Activated CD4-positive, alpha-beta T cell treated with anti-CD3 and anti-CD28 coated beads for 36 hours (primary cell): Measurements from ENCODE around the gene CBX4. TPM values are rescaled to one million over a fixed set of nuclear protein-coding genes. Genes with fewer than 3 reads are reported as not detected.

ENCODE experiments used
- ATAC-seq: fragments of 200-7000 bp; cut with Tn5 transposase; one replicate; pipeline ENCODE4 v1.10.0; 2021; ENCODE audit warnings: mild to moderate bottlenecking, moderate library complexity
- CTCF ChIA-PET: fragments of 350-600 bp; sonication (Branson Sonifier 250); formaldehyde crosslinking; loops from one replicate; lab custom pipeline; 2021; ENCODE audit warnings: antibody characterized with exemption; lab: Charles Lee
- POLR2A ChIA-PET: fragments of 350-600 bp; sonication (Branson Sonifier 250); formaldehyde crosslinking; loops from one replicate; lab custom pipeline; 2021; ENCODE audit warnings: antibody characterized with exemption, inconsistent platforms; lab: Charles Lee
- DNase-seq: peaks from one replicate; pipeline ENCODE4 v3.0.0-alpha.2; 2020
- H3K27ac Mint-ChIP-seq: one replicate; pipeline ENCODE4 v1.8.0; 2021; ENCODE audit warnings: mixed read lengths
- H3K27me3 Mint-ChIP-seq: one replicate; pipeline ENCODE4 v1.8.0; 2021; ENCODE audit warnings: mixed read lengths
- H3K36me3 Mint-ChIP-seq: one replicate; pipeline ENCODE4 v1.8.0; 2021; ENCODE audit warnings: low read depth, mixed read lengths
- H3K4me1 Mint-ChIP-seq: one replicate; pipeline ENCODE4 v1.8.0; 2021; ENCODE audit warnings: mixed read lengths
- H3K4me3 Mint-ChIP-seq: one replicate; pipeline ENCODE4 v1.8.0; 2021; ENCODE audit warnings: mild to moderate bottlenecking, moderate library complexity, mixed read lengths
- H3K9me3 Mint-ChIP-seq: one replicate; pipeline ENCODE4 v1.8.0; 2021; ENCODE audit warnings: low read depth, mixed read lengths
- intact Hi-C, 2 experiments: fragments of 100-400 bp; cut with DNase I in 1 of 2; cut with micrococcal nuclease in 1 of 2; formaldehyde crosslinking; loops; one replicate each; pipeline versions ENCODE4 v1.14.2 to v1.15.1; 2022 to 2024; cut with DNase I, micrococcal nuclease
- total RNA-seq, 2 experiments: library from RNA; stranded (reverse); gene quantifications; one replicate each; pipeline ENCODE4 v1.2.3, GENCODE V29; 2021

The CBX4 gene
- total RNA-seq, 2 experiments from 2014 or later: 14.9 to 18.5 TPM

DNA sequence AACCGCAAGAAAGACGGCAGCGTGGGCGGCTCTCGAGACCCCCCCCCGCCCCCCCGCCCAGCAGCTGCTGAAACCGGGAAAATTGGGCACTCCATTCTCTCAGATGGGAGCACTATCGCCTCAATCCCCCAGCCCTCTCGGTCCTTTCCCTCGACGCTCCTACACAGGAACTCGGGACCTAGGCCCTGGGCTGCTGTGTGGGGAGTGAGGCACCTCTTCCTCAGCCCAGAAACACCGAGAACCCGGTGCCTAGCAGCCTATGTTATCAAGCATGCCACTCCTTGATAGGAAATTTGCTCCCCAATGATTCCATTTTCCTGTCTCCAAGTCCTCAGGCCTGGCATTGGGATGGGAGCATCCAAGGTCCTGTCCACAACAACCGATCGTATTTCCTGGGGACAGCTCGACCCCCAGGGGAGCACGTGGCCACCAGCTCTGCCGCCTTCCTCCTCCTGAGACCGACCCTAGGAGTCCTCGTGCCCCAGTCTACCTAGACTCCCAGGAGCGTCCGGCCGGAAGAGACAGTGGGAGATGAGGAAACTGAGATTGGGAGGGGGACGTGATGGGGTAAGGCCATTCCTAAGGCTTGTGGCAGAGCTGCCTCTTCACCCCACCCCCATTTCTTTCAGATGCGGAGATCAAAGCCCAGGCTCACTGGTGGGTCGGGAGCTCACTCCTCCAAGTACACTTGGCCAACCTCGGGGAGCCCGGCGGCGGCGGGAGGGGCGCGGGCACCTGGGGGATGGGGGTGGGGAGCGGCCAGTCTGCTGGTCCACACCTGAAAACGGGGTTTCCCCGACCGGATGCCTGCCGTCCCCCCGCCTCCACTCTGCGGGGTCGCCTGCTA is 24.9 kb downstream of the CBX4 start:
- CTCF ChIA-PET: interaction anchor here (0.5 to 1.2 kb wide), 3 partner anchors 12 to 179 kb away, joined by 4 read pairs; no protein-coding TSS in a partner anchor
- DNase-seq (no peak), ATAC-seq (no peak)
- Mint-ChIP-seq H3K4me1 (peaks cover 26% of the 10 kb centered on the region), H3K27ac (no peak overlapping the region), H3K36me3 (no peaks in the 10 kb centered on the region), H3K9me3 (no peaks in the 10 kb centered on the region), H3K27me3 (peaks cover 37% of the 10 kb centered on the region), H3K4me3 (peak overlapping the region; percentile 49)
- intact Hi-C loops: no loop called here
- POLR2A ChIA-PET: no interaction called here

DNA sequence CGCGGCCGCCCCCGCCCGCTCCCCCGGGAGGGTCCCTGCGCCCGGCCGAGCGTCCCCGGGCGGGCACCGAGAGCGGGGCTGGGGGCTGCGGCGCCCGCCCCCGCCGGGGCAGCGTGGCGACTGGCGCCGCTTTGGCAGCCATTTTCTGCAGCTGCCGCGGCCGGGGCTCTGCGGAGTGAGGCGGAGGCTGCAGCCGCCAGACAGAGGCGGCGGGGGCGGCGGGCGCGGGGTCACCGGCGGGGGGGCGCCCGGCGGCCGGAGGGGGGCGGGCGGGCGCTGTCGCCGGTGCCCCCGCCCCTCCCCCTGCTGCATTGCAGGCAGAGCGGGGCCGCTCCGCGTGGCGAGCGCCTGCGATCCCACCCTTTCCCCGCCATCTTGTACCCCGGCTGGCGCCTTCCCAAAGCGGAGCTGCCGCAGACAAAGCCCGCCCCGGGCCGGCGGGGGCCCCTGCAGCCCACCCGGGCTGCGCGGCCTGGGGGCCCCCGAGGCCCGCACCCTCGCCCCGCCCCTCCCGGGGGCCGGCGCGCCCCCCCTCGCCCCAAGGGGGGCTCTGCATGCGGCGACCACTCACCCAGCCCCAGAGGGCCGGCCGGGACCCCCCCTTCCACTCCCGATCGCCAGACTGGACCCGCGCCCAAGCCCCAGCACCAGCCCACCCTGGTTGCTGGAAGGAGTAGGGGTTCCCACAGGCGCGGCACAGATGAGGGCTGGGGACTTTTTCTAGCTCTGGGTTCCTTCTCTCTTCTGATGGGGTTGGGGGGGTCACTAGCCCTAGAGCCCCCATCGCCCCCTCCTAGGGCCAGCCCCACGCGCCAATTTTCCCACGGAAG is 25.7 kb downstream of the CBX4 start:
- no peaks in the 10 kb centered on the region for H3K9me3 Mint-ChIP-seq
- ATAC-seq: no peak
- DNase-seq: peak; percentile 46
- peaks cover 30% of the 10 kb centered on the region for H3K4me1 Mint-ChIP-seq
- ChIA-PET CTCF (interaction anchor here (0.5 to 2.0 kb wide), 3 partner anchors 27 to 180 kb away, joined by 3 to 10 read pairs (median 4); no protein-coding TSS in a partner anchor), POLR2A (interaction anchor here (0.6 to 1.4 kb wide), 2 partner anchors 19 to 26 kb away, joined by 5 to 10 read pairs; partner anchors contain the start of gene CBX4)
- H3K4me3 Mint-ChIP-seq: peak overlapping the region; percentile 49
- intact Hi-C loops: no loop called here
- no peaks in the 10 kb centered on the region for H3K36me3 Mint-ChIP-seq
- H3K27ac Mint-ChIP-seq: no peak overlapping the region
- H3K27me3 Mint-ChIP-seq: peaks cover 45% of the 10 kb centered on the region

DNA sequence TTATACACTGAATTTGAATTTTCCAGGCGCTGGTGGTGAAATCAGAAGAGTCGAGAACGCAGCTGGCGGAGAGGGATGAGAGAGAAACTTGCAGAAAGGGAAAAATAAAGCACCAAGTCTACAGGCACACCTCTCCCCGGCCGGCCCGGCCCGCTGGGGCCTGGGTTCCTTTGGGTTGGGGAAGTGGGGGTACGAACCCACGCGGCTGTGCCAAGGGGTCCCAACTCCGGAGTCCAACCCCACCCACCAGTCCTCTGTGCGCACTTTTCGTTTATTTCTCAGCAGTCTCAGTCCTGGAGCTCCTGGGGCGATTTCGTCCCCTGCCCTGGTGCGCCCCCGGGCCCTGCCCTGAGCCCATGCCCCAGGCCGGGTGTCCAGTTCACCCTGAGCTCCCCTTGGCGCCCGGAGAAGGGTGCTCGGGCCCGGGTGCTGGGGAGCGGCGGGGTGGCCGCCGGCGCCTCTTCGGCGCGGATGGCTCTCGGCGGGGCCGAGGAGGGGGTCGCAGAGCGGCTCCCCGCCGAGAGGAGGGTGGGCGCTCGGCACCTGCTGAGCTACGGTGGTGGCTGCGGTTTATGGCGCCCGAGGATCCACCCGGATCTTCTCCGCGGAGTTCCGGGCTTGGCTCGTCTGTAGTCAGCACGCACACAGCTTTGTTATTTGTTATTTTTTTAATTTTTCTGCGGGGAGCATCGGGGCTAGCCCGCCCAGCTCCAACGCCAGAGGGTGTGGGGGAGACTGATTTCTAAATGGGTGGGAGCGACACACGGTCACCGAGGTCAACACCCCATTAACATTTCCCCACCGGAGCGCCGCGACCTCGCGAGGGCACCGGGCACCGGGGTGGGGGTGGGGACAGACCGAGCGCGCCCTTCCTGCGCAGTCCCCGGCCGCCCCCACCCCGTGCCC is 26.6 kb downstream of the CBX4 start:
- H3K4me1 Mint-ChIP-seq: peaks cover 30% of the 10 kb centered on the region
- ATAC-seq: no peak
- no peak overlapping the region for H3K27ac Mint-ChIP-seq
- H3K27me3 Mint-ChIP-seq: peaks cover 49% of the 10 kb centered on the region
- intact Hi-C loops: loop anchor here in 1 of 2 experiments (1.0 kb wide), 1 partner anchor 8 kb away; no protein-coding TSS in a partner anchor
- peak; percentile 24 for DNase-seq
- no peaks in the 10 kb centered on the region for H3K36me3 Mint-ChIP-seq
- peak overlapping the region; percentile 51 for H3K4me3 Mint-ChIP-seq
- ChIA-PET POLR2A (interaction anchor here (1.4 kb wide), 1 partner anchor 27 kb away, joined by 5 read pairs; the partner anchor contains the start of gene CBX4), CTCF (interaction anchor here (0.6 to 2.3 kb wide), 8 partner anchors 8 to 66 kb away, joined by 3 to 14 read pairs (median 3); partner anchors contain the start of gene CBX4)
- no peaks in the 10 kb centered on the region for H3K9me3 Mint-ChIP-seq

DNA sequence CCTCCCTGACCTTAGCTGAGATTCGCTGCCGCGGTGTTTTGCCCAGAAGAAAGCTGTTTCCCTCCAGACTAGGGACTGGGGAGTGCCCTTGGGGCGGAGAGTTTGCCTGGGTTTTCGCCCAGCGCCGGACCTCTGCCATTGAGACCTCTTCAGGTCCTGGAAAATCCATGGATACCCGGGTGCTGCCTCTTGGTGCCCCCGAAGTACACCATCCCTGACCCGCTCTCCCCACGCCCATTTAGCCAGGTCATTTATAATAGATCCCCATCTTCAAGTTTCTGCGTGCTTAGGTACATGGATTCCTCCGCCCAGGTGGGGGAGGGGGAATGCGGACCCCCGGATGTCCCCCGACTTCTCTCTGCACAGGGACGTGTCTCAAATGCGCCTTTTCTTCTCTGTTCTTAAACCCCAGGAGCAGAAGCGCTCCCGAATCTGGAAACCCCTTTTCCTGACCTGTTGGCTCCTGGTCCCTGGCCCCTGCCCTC is 27.3 kb downstream of the CBX4 start:
- POLR2A ChIA-PET: interaction anchor here (0.5 kb wide), 1 partner anchor 19 kb away, joined by 3 read pairs; no protein-coding TSS in a partner anchor
- CTCF ChIA-PET: interaction anchor here (0.9 to 2.3 kb wide), 8 partner anchors 8 to 65 kb away, joined by 3 to 14 read pairs (median 3); partner anchors contain the start of genes CBX4 and CBX8
- DNase-seq (no peak), ATAC-seq (no peak)
- intact Hi-C loops: loop anchor here (1.0 to 2.0 kb wide), 3 partner anchors 8 to 65 kb away; partner anchors contain the start of gene CBX8 (in 1 of the 2)
- peaks cover 56% of the 10 kb centered on the region for H3K27me3 Mint-ChIP-seq
- peak overlapping the region; percentile 43 for H3K4me3 Mint-ChIP-seq
- H3K4me1 Mint-ChIP-seq: peaks cover 31% of the 10 kb centered on the region
- H3K9me3 Mint-ChIP-seq: no peaks in the 10 kb centered on the region
- H3K36me3 Mint-ChIP-seq: no peaks in the 10 kb centered on the region
- H3K27ac Mint-ChIP-seq: no peak overlapping the region

DNA sequence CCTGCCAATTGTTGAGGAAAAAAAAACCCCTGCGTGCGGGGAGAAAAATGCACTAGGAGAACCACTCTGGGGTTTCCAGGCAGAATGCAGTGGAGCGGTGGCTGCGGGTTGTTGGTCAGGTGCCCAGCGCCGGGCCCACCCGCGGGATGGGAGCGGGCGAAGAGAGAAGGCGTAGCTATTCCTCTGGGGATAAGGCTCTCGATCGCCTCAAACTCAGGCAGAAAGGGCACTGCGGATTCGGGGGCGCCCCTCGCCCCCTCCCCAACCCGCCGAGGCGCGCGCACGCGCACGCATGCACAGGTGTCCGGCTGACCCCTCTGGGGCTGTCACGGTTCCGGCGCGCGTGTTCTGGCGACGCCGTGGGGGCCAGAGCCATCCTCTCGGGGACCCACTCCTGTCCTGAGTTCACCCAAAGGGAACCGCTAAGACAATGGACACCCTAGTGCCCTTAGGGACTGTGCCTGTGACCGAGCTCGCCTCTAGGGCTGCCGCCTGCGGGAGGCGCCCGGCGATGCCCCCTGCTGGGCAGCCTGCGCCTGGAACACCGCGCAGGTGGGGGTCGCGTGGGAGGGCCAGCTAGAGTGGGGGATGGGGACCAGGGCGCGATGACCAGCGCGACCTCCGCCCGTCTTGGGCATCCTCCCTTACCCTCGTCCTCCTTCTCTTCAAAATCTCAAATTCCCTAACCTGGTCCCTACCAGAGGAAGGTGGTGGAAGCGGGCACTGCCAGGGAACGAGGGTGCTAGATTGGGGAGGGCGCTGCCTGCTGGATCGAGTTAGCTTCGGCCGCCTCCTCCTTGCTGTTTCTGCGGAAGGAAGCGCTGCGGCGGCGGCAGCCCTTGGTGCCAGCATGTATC is 28.0 kb downstream of the CBX4 start:
- H3K4me3 Mint-ChIP-seq: peak overlapping the region; percentile 43
- H3K4me1 Mint-ChIP-seq: peaks cover 33% of the 10 kb centered on the region
- DNase-seq: peak; percentile 68
- ChIA-PET POLR2A (interaction anchor here (0.5 to 1.5 kb wide), 3 partner anchors 14 to 28 kb away, joined by 3 to 6 read pairs (median 3); partner anchors contain the start of genes CBX4 and CBX8), CTCF (interaction anchor here (0.7 to 2.3 kb wide), 9 partner anchors 8 to 98 kb away, joined by 3 to 14 read pairs (median 3); partner anchors contain the start of genes CBX4 and CBX8)
- no peaks in the 10 kb centered on the region for H3K9me3 Mint-ChIP-seq
- intact Hi-C loops: loop anchor here (2.0 kb wide), 2 partner anchors 14 to 64 kb away; partner anchors contain the start of gene CBX8 (in 1 of the 2)
- H3K36me3 Mint-ChIP-seq: no peaks in the 10 kb centered on the region
- H3K27ac Mint-ChIP-seq: no peak overlapping the region
- peak; percentile 31 for ATAC-seq
- peaks cover 57% of the 10 kb centered on the region for H3K27me3 Mint-ChIP-seq

DNA sequence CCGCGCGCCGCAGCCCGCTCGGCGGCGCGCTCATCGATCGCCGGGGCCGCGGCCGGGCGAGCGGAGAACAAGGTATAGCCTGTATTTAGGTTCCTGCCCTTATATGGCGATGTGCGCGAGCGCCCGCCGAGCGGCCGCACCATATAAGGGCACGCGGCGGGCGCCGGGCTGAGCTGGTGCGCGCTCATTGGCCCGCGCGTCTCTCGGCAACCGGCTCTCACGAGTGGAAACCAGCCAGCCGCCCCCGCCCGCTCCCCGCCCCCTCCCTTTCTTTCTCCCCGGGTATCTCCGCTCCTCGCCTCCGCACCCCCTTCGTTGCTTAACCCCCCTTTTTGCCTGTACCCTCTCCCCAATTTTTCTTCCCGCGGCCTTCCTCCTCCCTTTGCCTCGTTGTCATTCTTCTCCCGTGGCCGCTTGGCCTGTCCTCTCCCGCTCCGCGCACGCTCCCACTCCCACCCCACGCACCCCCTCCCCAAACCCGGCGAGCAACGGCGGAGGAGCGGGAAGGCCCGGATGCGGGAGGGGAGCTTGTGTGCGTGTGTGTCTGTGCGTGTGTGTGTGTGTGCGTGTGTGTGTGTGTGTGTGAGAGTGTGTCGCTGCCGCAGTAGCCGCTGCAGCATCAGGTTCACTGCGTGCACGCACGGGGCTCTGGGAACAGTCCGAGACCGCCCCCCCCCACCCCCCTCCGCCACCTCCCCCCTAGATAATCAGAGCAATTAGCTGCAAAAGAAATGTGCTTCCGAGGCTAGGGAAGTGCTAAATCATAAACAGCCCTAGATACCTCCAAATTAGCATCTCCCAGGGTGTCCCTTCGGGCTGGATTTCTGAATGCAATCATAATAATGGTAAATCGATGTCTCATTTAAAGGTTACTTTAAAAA is 28.9 kb downstream of the CBX4 start:
- Mint-ChIP-seq H3K9me3 (no peaks in the 10 kb centered on the region), H3K27me3 (peaks cover 59% of the 10 kb centered on the region), H3K4me3 (peak overlapping the region; percentile 18), H3K27ac (no peak overlapping the region), H3K36me3 (no peaks in the 10 kb centered on the region), H3K4me1 (peaks cover 39% of the 10 kb centered on the region)
- ChIA-PET CTCF (interaction anchor here (0.7 to 2.3 kb wide), 8 partner anchors 7 to 99 kb away, joined by 3 to 14 read pairs (median 3); partner anchors contain the start of genes CBX4 and CBX8), POLR2A (interaction anchor here (1.0 to 1.5 kb wide), 2 partner anchors 14 to 29 kb away, joined by 3 to 6 read pairs; partner anchors contain the start of genes CBX4 and CBX8)
- ATAC-seq: peak; percentile 90
- intact Hi-C loops: loop anchor here (1.0 to 2.0 kb wide), 6 partner anchors 13 to 337 kb away; partner anchors contain the start of genes CBX4 (in 2 of the 2), CBX8 (in 2 of the 2) and EIF4A3 (in 1 of the 2)
- DNase-seq: peak; percentile 90

DNA sequence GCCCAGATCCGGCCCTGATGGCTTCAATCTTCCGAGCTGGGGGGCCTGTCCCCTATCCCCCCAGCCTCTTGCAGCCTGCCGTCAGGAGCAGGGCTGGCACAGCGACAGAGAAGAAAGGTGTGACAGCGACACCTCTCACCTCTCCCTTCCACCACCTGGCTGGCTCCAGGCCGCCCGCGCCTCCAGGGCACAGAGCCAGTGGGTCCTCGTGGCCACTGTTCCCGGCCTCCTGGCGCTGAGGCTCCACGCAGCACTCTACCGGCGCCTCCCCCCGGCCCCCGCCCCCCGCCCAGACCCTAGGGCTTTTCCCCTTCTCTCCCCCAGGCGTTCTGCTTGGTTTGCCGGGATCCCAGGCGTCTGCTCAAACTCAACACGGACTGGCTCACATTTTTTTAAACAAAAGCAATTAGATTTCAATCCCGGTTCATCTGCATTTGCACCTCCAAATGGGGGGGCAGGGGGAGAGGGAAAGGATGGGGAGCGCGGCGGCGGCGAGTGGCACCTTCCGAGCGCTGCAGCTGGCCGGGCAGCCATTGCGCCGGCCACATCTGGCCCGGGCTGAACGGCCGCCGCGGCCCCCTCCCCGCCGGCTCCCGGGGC is 29.6 kb downstream of the CBX4 start:
- ChIA-PET CTCF (interaction anchor here (0.7 to 2.3 kb wide), 5 partner anchors 8 to 30 kb away, joined by 3 to 14 read pairs (median 5); partner anchors contain the start of genes CBX4 and CBX8), POLR2A (no interaction called here)
- Mint-ChIP-seq H3K27ac (no peak overlapping the region), H3K4me1 (peaks cover 47% of the 10 kb centered on the region), H3K9me3 (no peaks in the 10 kb centered on the region), H3K27me3 (peaks cover 62% of the 10 kb centered on the region), H3K4me3 (peak overlapping the region; percentile 23), H3K36me3 (no peaks in the 10 kb centered on the region)
- DNase-seq (no peak), ATAC-seq (no peak)
- intact Hi-C loops: loop anchor here (1.0 to 10.0 kb wide), 8 partner anchors 12 to 1585 kb away; partner anchors contain the start of genes CBX4 (in 2 of the 2), CBX8 (in 2 of the 2), BAHCC1 (in 1 of the 2) and EIF4A3 (in 1 of the 2)
